Cardiac fibroblast (primary cell): ENCODE results near the gene SLC9A7.

Source experiments
- DNase-seq, 2 donors: peaks; one replicate each; pipeline versions ENCODE4 v3.0.0 to v3.0.0-alpha.2; 2010; ENCODE audit warnings: low read depth in 2 of 2
- H3K4me3 ChIP-seq, 2 donors: replicated peaks in 1 of 2; 1 replicate in 1 of 2; 2 replicates in 1 of 2; pipeline ENCODE4 v1.5.1; 2011; ENCODE audit warnings: low read depth in 2 of 2, low read length in 2 of 2, mild to moderate bottlenecking in 2 of 2, moderate library complexity in 1 of 2
- TF ChIP-seq, protein P1 (sequence below): IDR thresholded peaks from one replicate; pipeline ENCODE4 v1.5.1; 2011; ENCODE audit warnings: low read depth, mild to moderate bottlenecking, low read length, inconsistent platforms

Gene SLC9A7

DNA sequence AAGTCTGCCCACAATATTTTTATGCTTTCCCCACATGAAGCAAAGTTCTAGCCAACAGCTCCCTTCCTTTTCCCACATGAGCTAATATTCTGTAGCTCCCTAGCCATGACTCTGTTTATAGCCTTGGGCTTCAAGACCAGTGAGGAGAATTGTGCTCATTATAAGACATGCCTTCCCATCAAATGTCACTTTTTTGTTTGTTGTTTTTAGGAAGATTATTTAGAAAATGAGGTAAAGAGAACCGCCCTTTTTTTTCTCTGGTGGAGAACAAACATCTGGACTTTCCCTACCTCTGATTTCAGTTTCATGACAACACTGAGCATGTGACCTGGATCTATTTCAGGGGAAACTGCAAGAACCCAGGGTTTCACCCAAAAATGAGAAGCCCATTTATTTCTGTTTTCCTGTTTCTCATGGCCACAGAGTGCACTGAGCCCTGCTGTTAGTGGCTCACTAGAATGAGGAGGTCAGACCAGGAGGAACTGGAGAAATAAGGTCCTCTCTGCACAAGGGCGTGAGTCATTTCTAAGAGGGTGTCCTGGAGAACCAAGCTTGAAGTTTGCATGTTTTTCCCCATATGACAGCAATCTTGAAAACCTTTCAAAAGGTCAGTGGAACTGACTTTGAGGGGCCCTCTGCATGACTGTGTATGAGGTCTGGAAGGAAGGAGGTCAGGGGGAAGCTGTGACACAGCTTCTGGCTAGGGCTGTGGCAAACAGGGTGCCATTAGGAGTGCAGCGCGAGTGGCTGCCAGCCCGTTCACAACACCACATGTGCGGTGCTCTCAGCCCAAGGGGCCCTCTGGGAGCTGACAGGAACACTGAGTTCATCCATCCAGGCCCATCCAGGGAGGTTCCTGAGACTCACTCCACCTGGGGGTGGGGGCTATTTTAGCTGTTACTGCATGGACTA, 130.2 kb downstream of the SLC9A7 start:
- no peak overlapping the region for H3K4me3 ChIP-seq
- TF ChIP-seq, protein P1, sequence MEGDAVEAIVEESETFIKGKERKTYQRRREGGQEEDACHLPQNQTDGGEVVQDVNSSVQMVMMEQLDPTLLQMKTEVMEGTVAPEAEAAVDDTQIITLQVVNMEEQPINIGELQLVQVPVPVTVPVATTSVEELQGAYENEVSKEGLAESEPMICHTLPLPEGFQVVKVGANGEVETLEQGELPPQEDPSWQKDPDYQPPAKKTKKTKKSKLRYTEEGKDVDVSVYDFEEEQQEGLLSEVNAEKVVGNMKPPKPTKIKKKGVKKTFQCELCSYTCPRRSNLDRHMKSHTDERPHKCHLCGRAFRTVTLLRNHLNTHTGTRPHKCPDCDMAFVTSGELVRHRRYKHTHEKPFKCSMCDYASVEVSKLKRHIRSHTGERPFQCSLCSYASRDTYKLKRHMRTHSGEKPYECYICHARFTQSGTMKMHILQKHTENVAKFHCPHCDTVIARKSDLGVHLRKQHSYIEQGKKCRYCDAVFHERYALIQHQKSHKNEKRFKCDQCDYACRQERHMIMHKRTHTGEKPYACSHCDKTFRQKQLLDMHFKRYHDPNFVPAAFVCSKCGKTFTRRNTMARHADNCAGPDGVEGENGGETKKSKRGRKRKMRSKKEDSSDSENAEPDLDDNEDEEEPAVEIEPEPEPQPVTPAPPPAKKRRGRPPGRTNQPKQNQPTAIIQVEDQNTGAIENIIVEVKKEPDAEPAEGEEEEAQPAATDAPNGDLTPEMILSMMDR: no peak
- peak; percentile 58 to 67 for DNase-seq

DNA sequence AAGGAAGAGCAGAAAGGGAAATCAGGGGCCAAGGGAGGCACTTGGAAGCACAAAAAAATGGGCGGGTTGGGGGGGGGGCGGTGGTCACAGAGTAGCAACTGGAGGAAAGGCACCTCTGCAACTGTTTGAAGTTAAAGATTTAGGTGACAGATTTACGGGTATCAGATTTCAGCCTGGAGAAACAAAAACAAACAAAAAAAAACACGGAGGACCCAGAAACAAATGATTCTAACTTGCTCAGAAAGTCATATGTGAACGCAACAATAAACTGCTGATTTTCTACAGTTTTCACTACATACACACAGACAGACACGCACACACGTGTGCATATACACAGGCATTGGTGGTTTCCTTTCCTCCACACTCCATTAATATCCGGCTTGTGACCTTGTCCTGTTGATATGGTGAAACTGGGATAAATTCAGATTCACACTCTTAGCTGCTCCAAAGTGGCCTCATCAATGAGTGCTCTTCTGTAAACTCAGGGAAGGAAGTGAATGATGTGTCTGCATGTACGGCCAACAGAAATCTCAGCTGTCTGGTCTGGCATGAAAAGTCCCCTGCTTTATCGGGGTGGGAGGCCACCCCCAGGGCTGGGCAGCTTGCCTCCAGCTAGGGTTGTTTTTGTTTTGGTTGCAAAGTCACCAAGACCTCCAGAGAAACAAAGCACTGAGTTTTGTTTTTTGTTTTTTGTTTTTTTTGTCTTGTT, 131.1 kb downstream of the SLC9A7 start:
- peak; percentile 38 to 42 for DNase-seq
- TF ChIP-seq, protein P1: no peak
- no peak overlapping the region for H3K4me3 ChIP-seq

DNA sequence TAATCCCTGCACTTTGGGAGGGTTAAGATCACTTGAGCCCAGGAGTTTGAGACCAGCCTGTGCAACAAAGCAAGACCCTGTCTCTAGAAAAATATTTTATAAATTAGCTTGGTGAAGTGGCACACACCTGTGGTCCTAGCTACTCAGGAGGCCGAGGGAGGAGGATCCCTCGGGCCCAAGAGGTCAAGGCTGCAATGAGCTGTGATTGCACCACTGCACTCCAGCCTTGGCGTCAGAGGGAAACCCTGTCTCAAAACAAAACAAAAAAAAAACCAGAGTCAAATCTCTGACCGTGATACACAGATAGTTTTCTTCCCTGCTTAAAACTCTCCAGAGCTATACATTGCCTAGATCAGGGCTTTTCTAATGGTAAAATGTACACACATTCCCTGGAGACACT, 131.9 kb downstream of the SLC9A7 start:
- DNase-seq: no peak
- no peak overlapping the region for H3K4me3 ChIP-seq
- TF ChIP-seq, protein P1: no peak

DNA sequence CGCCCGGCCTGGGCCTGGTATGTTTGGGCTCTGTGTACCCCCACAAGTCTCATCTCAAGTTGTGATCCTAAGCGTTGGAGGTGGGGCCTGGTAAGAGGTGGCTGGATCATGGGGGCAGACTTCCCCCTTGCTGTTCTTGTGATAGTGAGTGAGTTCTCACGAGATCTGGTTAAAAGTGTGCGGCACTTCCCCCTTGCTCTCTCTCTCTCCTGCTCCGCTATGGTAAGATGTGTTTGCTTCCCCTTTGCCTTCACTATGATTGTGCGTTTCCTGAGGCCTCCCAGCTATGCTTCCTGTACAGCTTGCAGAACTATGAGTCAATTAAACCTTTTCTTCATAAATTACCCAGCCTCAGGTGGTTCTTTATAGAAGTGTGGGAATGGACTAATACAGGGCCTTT, 132.4 kb downstream of the SLC9A7 start:
- DNase-seq: peak; percentile 24 to 28
- TF ChIP-seq, protein P1: no peak
- no peak overlapping the region for H3K4me3 ChIP-seq

DNA sequence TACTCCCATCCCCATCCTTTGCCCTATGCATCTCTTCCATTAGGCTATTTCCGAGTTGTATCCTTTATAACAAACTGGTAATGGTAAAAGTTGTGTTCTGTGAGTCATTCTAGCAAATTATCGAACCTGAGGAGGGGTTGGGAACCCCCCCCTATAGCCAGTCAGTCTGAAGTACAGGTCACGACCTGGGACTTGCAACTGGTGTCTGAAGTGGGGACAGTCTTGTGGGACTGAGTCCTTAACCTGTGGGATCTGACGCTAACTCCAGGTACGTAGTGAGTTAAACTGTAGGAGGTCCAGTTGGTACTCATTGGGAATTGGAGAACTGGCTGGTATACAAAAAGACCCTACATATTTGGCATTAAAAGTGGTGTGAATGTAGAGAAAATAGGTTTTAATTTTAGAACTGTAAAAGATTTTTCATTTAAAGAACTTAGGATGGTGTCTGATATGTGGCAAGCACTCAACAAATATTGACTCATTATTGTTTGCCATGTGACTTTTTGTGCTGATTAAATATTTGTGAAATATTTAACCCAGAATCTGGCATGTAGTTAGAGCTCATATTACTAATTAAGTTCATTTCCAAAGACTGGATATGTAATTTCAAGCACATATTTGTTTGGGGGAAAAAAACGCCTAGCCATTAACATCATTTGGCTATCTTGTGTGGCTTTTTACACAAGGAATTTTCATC, 134.7 kb downstream of the SLC9A7 start:
- DNase-seq: no peak
- no peak overlapping the region for H3K4me3 ChIP-seq
- TF ChIP-seq, protein P1: no peak

DNA sequence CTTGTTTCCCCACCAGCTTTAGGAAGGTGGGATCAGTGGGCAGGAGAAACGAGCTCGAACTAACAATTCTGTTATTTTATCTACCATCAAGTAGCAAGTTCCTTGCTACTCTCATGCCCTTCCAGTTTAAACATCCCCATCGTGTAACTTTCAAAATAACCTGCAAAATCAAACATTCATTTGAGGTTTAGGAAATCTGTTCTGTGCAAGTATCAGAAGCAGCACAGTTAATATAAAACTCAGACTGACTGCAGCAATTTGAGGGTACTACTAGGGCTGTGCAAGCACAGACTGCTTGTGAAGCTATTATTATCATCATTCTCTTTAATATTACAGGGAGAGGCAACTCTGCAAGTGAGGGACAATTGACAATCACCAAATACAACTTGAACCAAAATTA, 137.3 kb downstream of the SLC9A7 start:
- H3K4me3 ChIP-seq: no peak overlapping the region
- no peak for DNase-seq
- TF ChIP-seq, protein P1: no peak
